ENCODE measurements around the gene HS3ST4. TPM values are rescaled to one million over a fixed set of nuclear protein-coding genes. Genes with fewer than 3 reads are reported as not detected.

HS3ST4 gene
- total RNA-seq, 2 experiments from 2014 or later: not detected

- CTCF ChIA-PET: no interaction called here
Observed at GRCh38 chr16:25877103-25877502, 185.3 kb downstream of the HS3ST4 start.

GRCh38 chr16:25886598-25886997 lies 194.8 kb downstream of the HS3ST4 start:
- DNase-seq: no peak
- POLR2A ChIA-PET: no interaction called here
- H3K9me3 Mint-ChIP-seq (ENCODE audit: insufficient read depth): no peaks in the 10 kb centered on the region
- no peak for ATAC-seq
- H3K4me1 Mint-ChIP-seq (ENCODE audit: low read depth): no peaks in the 10 kb centered on the region
- CTCF ChIA-PET: no interaction called here
- H3K36me3 Mint-ChIP-seq (ENCODE audit: low read depth): no peaks in the 10 kb centered on the region
- no peak overlapping the region for H3K27ac Mint-ChIP-seq
- no peak overlapping the region for H3K4me3 Mint-ChIP-seq
- no peaks in the 10 kb centered on the region for H3K27me3 Mint-ChIP-seq (ENCODE audit: low read depth)

More at GRCh38 chr16:25877103-25877502, 185.3 kb downstream of the HS3ST4 start:
- Mint-ChIP-seq H3K4me1 (ENCODE audit: low read depth) (no peaks in the 10 kb centered on the region), H3K27me3 (ENCODE audit: low read depth) (no peaks in the 10 kb centered on the region), H3K4me3 (no peak overlapping the region), H3K9me3 (ENCODE audit: insufficient read depth) (no peaks in the 10 kb centered on the region), H3K27ac (no peak overlapping the region), H3K36me3 (ENCODE audit: low read depth) (no peaks in the 10 kb centered on the region)
- ATAC-seq: no peak
- no peak for DNase-seq
- POLR2A ChIA-PET: no interaction called here

GRCh38 chr16:25888868-25889267 lies 197.1 kb downstream of the HS3ST4 start:
- Mint-ChIP-seq H3K27me3 (ENCODE audit: low read depth) (no peaks in the 10 kb centered on the region), H3K4me1 (ENCODE audit: low read depth) (no peaks in the 10 kb centered on the region), H3K9me3 (ENCODE audit: insufficient read depth) (no peaks in the 10 kb centered on the region), H3K4me3 (no peak overlapping the region), H3K27ac (no peak overlapping the region), H3K36me3 (ENCODE audit: low read depth) (no peaks in the 10 kb centered on the region)
- ATAC-seq (no peak), DNase-seq (no peak)
- POLR2A ChIA-PET: no interaction called here
- CTCF ChIA-PET: no interaction called here

- ChIA-PET CTCF (no interaction called here), POLR2A (no interaction called here)
- no peaks in the 10 kb centered on the region for H3K27me3 Mint-ChIP-seq (ENCODE audit: low read depth)
- no peak overlapping the region for H3K4me3 Mint-ChIP-seq
- no peaks in the 10 kb centered on the region for H3K4me1 Mint-ChIP-seq (ENCODE audit: low read depth)
- no peak overlapping the region for H3K27ac Mint-ChIP-seq
- H3K9me3 Mint-ChIP-seq (ENCODE audit: insufficient read depth): no peaks in the 10 kb centered on the region
- DNase-seq (no peak), ATAC-seq (no peak)
- H3K36me3 Mint-ChIP-seq (ENCODE audit: low read depth): no peaks in the 10 kb centered on the region
Observed at GRCh38 chr16:25893332-25893731, 201.6 kb downstream of the HS3ST4 start.

- Mint-ChIP-seq H3K36me3 (ENCODE audit: low read depth) (no peaks in the 10 kb centered on the region), H3K27ac (no peak overlapping the region), H3K9me3 (ENCODE audit: insufficient read depth) (no peaks in the 10 kb centered on the region), H3K4me1 (ENCODE audit: low read depth) (no peaks in the 10 kb centered on the region), H3K4me3 (no peak overlapping the region), H3K27me3 (ENCODE audit: low read depth) (no peaks in the 10 kb centered on the region)
- DNase-seq (no peak), ATAC-seq (no peak)
- CTCF ChIA-PET: no interaction called here
- POLR2A ChIA-PET: no interaction called here
Observed at GRCh38 chr16:25894093-25894492, 202.3 kb downstream of the HS3ST4 start.

GRCh38 chr16:25895380-25895779 lies 203.6 kb downstream of the HS3ST4 start:
- Mint-ChIP-seq H3K27me3 (ENCODE audit: low read depth) (no peaks in the 10 kb centered on the region), H3K27ac (no peak overlapping the region), H3K4me3 (no peak overlapping the region), H3K36me3 (ENCODE audit: low read depth) (no peaks in the 10 kb centered on the region), H3K9me3 (ENCODE audit: insufficient read depth) (no peaks in the 10 kb centered on the region), H3K4me1 (ENCODE audit: low read depth) (no peaks in the 10 kb centered on the region)
- DNase-seq (no peak), ATAC-seq (no peak)
- ChIA-PET POLR2A (no interaction called here), CTCF (no interaction called here)

GRCh38 chr16:25896411-25896810 lies 204.7 kb downstream of the HS3ST4 start:
- Mint-ChIP-seq H3K36me3 (ENCODE audit: low read depth) (no peaks in the 10 kb centered on the region), H3K27ac (no peak overlapping the region), H3K9me3 (ENCODE audit: insufficient read depth) (no peaks in the 10 kb centered on the region), H3K4me3 (no peak overlapping the region), H3K27me3 (ENCODE audit: low read depth) (no peaks in the 10 kb centered on the region), H3K4me1 (ENCODE audit: low read depth) (no peaks in the 10 kb centered on the region)
- ChIA-PET POLR2A (no interaction called here), CTCF (no interaction called here)
- DNase-seq (no peak), ATAC-seq (no peak)

GRCh38 chr16:25897702-25898101 lies 205.9 kb downstream of the HS3ST4 start:
- H3K4me3 Mint-ChIP-seq: no peak overlapping the region
- H3K9me3 Mint-ChIP-seq (ENCODE audit: insufficient read depth): no peaks in the 10 kb centered on the region
- no peak overlapping the region for H3K27ac Mint-ChIP-seq
- ChIA-PET CTCF (no interaction called here), POLR2A (no interaction called here)
- DNase-seq: no peak
- no peaks in the 10 kb centered on the region for H3K4me1 Mint-ChIP-seq (ENCODE audit: low read depth)
- H3K36me3 Mint-ChIP-seq (ENCODE audit: low read depth): no peaks in the 10 kb centered on the region
- no peaks in the 10 kb centered on the region for H3K27me3 Mint-ChIP-seq (ENCODE audit: low read depth)
- ATAC-seq: no peak

GRCh38 chr16:25905810-25906209 lies 214.1 kb downstream of the HS3ST4 start:
- Mint-ChIP-seq H3K27me3 (ENCODE audit: low read depth) (no peaks in the 10 kb centered on the region), H3K36me3 (ENCODE audit: low read depth) (no peaks in the 10 kb centered on the region), H3K27ac (no peak overlapping the region), H3K9me3 (ENCODE audit: insufficient read depth) (no peaks in the 10 kb centered on the region), H3K4me3 (no peak overlapping the region), H3K4me1 (ENCODE audit: low read depth) (no peaks in the 10 kb centered on the region)
- POLR2A ChIA-PET: no interaction called here
- CTCF ChIA-PET: no interaction called here
- ATAC-seq (no peak), DNase-seq (no peak)

- DNase-seq: no peak
- ChIA-PET POLR2A (no interaction called here), CTCF (no interaction called here)
- H3K27ac Mint-ChIP-seq: no peak overlapping the region
- H3K27me3 Mint-ChIP-seq (ENCODE audit: low read depth): no peaks in the 10 kb centered on the region
- H3K4me1 Mint-ChIP-seq (ENCODE audit: low read depth): no peaks in the 10 kb centered on the region
- H3K36me3 Mint-ChIP-seq (ENCODE audit: low read depth): no peaks in the 10 kb centered on the region
- H3K4me3 Mint-ChIP-seq: no peak overlapping the region
- no peaks in the 10 kb centered on the region for H3K9me3 Mint-ChIP-seq (ENCODE audit: insufficient read depth)
- no peak for ATAC-seq
Observed at GRCh38 chr16:25910971-25911370, 219.2 kb downstream of the HS3ST4 start.

- no peak overlapping the region for H3K27ac Mint-ChIP-seq
- H3K4me3 Mint-ChIP-seq: no peak overlapping the region
- ChIA-PET POLR2A (no interaction called here), CTCF (no interaction called here)
- ATAC-seq (no peak), DNase-seq (no peak)
- no peaks in the 10 kb centered on the region for H3K4me1 Mint-ChIP-seq (ENCODE audit: low read depth)
- no peaks in the 10 kb centered on the region for H3K27me3 Mint-ChIP-seq (ENCODE audit: low read depth)
- H3K36me3 Mint-ChIP-seq (ENCODE audit: low read depth): no peaks in the 10 kb centered on the region
- no peaks in the 10 kb centered on the region for H3K9me3 Mint-ChIP-seq (ENCODE audit: insufficient read depth)
Observed at GRCh38 chr16:25912321-25912720, 220.6 kb downstream of the HS3ST4 start.

- ATAC-seq (no peak), DNase-seq (no peak)
- no peak overlapping the region for H3K27ac Mint-ChIP-seq
- H3K9me3 Mint-ChIP-seq (ENCODE audit: insufficient read depth): no peaks in the 10 kb centered on the region
- CTCF ChIA-PET: no interaction called here
- no peaks in the 10 kb centered on the region for H3K36me3 Mint-ChIP-seq (ENCODE audit: low read depth)
- no peaks in the 10 kb centered on the region for H3K27me3 Mint-ChIP-seq (ENCODE audit: low read depth)
- H3K4me3 Mint-ChIP-seq: no peak overlapping the region
- no peaks in the 10 kb centered on the region for H3K4me1 Mint-ChIP-seq (ENCODE audit: low read depth)
- POLR2A ChIA-PET: no interaction called here
Observed at GRCh38 chr16:25914357-25914962, 222.7 kb downstream of the HS3ST4 start.

- no peaks in the 10 kb centered on the region for H3K27me3 Mint-ChIP-seq (ENCODE audit: low read depth)
- no peaks in the 10 kb centered on the region for H3K4me1 Mint-ChIP-seq (ENCODE audit: low read depth)
- H3K36me3 Mint-ChIP-seq (ENCODE audit: low read depth): no peaks in the 10 kb centered on the region
- no peak overlapping the region for H3K4me3 Mint-ChIP-seq
- H3K27ac Mint-ChIP-seq: no peak overlapping the region
- ATAC-seq (no peak), DNase-seq (no peak)
- CTCF ChIA-PET: no interaction called here
- POLR2A ChIA-PET: no interaction called here
- H3K9me3 Mint-ChIP-seq (ENCODE audit: insufficient read depth): no peaks in the 10 kb centered on the region
Observed at GRCh38 chr16:25916037-25916436, 224.3 kb downstream of the HS3ST4 start.

Data from activated CD8-positive, alpha-beta T cell treated with anti-CD3 and anti-CD28 coated beads, Interleukin-2, amount 10 ng/mL, durations not matched to agents 7 days and 5 days (primary cell).